Right lobe of liver (tissue), 6 donors: ENCODE data around the gene TYW3. TPM values are rescaled to one million over a fixed set of nuclear protein-coding genes. Genes with fewer than 3 reads are reported as not detected.

Source experiments
- ATAC-seq, 4 donors: fragments of 200-7000 bp; cut with Tn5 transposase; one replicate each; pipeline ENCODE4 v1.9.1; 2020; ENCODE audit warnings: mild to moderate bottlenecking in 4 of 4, moderate library complexity in 4 of 4
- DNase-seq, 3 donors: peaks; one replicate each; pipeline ENCODE4 v3.0.0-alpha.2; 2020
- H3K27ac ChIP-seq, 3 donors: fragments of 200-600 bp; one replicate each; pipeline ENCODE4 v1.8.0; 2022
- H3K27me3 ChIP-seq, 2 donors: fragments of 200-600 bp; one replicate each; pipeline ENCODE4 v1.8.0; 2022
- H3K36me3 ChIP-seq, 4 donors: fragments of 200-600 bp; sonication (generic) in 1 of 4; one replicate each; pipeline versions ENCODE4 v1.5.1 to v1.8.0; 2017 to 2022; ENCODE audit warnings: control low read depth in 1 of 4
- H3K4me1 ChIP-seq, 4 donors: fragments of 200-600 bp; sonication (generic) in 1 of 4; one replicate each; pipeline versions ENCODE4 v1.5.1 to v1.8.0; 2017 to 2022; ENCODE audit warnings: control low read depth in 1 of 4
- H3K4me3 ChIP-seq, 3 donors: fragments of 200-600 bp; one replicate each; pipeline ENCODE4 v1.8.0; 2022
- H3K9me3 ChIP-seq, 4 donors: fragments of 200-600 bp; sonication (generic) in 1 of 4; one replicate each; pipeline versions ENCODE4 v1.5.1 to v1.8.0; 2017 to 2022; ENCODE audit warnings: control low read depth in 1 of 4
- POLR2A ChIP-seq: fragments of 450-650 bp; IDR thresholded peaks from one replicate; pipeline ENCODE4 v1.6.1; 2017; ENCODE audit warnings: antibody characterized with exemption, mild to moderate bottlenecking
- WGBS: methylation state at CpG from one replicate; pipeline ENCODE4 v1.1.6; 2018; ENCODE audit warnings: low coverage, low lambda C conversion rate; ENCODE audit not compliant: insufficient coverage; ENCODE audit errors: missing lambda C conversion rate; 5-methylcytosine and 5-hydroxymethylcytosine counted together
- intact Hi-C, 2 donors: fragments of 100-400 bp; cut with DNase I; formaldehyde crosslinking; loops; one replicate each; pipeline versions ENCODE4 v1.11.2 to v1.14.1; 2022
- total RNA-seq, 6 experiments: library from RNA; depleted of rRNA in 2 of 6; stranded (reverse); fragments of >200 nt in 2 of 6; fragmentation: NEBNext Ultra II Directional in 3 of 6; extraction: Animal tissue kit (Norgen Biotek cat#: 25700) in 3 of 6; gene quantifications; one replicate each; pipeline versions ENCODE4 v1.1.0 to v1.2.4, GENCODE V29; 2016 to 2023
- TF ChIP-seq, protein P1 (sequence below), 4 donors: fragments of 200-600 bp in 3 of 4; fragments of 450-650 bp in 1 of 4; IDR thresholded peaks; one replicate each; pipeline versions ENCODE4 v1.5.1 to v1.8.0; 2016 to 2022; ENCODE audit warnings: antibody characterized with exemption in 4 of 4, mild to moderate bottlenecking in 2 of 4
- donor health status: DM: no; HTN: yes; CAD: no.
- donor health status: DM: no; HTN: no; CAD: no.
- donor health status: DM: no; HTN: no; CAD: no.
- donor health status: DM: no; HTN: yes; CAD: no.
- donor health status: DM: no; HTN: yes; CAD: no.

The TYW3 gene
- total RNA-seq, 6 experiments from 2014 or later, result 7.4 to 10.8 (median 8.5) TPM

DNA sequence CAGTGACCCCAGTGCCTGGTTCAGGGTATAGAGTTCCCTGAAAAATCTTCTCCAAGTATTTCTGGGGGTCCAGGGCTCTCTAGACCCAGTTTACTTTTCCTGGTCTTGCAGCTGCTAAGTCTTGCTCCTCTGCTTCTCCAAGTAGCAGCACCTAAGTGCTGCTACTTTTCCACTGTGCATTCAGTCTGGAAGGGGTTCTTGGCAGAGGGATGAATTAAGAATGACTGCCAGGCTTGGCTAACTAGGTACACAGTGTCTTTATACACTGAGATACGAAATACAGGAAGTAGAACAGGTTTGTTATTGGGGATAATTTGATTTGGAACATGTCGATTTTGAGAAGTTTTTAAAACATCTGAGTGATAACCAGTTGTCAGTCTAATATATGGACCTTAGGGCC, 35.1 kb upstream of the TYW3 start:
- no peak for TF ChIP-seq POLR2A
- TF ChIP-seq, protein P1, sequence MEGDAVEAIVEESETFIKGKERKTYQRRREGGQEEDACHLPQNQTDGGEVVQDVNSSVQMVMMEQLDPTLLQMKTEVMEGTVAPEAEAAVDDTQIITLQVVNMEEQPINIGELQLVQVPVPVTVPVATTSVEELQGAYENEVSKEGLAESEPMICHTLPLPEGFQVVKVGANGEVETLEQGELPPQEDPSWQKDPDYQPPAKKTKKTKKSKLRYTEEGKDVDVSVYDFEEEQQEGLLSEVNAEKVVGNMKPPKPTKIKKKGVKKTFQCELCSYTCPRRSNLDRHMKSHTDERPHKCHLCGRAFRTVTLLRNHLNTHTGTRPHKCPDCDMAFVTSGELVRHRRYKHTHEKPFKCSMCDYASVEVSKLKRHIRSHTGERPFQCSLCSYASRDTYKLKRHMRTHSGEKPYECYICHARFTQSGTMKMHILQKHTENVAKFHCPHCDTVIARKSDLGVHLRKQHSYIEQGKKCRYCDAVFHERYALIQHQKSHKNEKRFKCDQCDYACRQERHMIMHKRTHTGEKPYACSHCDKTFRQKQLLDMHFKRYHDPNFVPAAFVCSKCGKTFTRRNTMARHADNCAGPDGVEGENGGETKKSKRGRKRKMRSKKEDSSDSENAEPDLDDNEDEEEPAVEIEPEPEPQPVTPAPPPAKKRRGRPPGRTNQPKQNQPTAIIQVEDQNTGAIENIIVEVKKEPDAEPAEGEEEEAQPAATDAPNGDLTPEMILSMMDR (IDR thresholded peaks at IDR 0.05), result no peak
- Histone ChIP-seq H3K27ac (no peak overlapping the region), H3K36me3 (peaks cover 0 to 13% (median 0%) of the 10 kb centered on the region in 4 donors), H3K27me3 (no peaks in the 10 kb centered on the region), H3K4me1 (peaks cover 0 to 7% (median 0%) of the 10 kb centered on the region in 4 donors), H3K4me3 (no peak overlapping the region), H3K9me3 (no peaks in the 10 kb centered on the region)
- intact Hi-C loops, result no loop called here
- ATAC-seq, result no peak
- DNase-seq, result no peak
- 34% methylated on average over 2 of the region's 2 CpGs for WGBS

DNA sequence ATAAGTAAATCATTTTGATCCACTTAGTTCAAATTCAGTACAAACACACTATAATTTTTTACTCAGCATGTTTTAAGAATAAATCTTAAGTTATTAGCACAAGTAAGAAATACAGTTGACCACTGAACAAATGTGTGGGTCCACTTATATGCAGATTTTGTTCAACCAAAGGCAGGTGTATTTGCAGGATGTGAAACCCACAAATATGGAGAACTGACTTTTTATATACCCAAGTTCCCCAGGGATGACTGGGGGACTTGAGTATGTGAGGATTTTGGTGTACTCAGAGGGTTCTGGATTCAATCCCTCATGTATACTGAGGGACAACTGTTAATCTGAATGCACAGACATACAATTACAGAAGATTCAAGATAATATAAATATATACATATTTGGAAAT, 33.6 kb upstream of the TYW3 start:
- H3K27me3 ChIP-seq, result no peaks in the 10 kb centered on the region
- no peaks in the 10 kb centered on the region for H3K9me3 ChIP-seq
- peaks cover 0 to 7% (median 0%) of the 10 kb centered on the region in 4 donors for H3K4me1 ChIP-seq
- no peak for TF ChIP-seq POLR2A
- TF ChIP-seq, protein P1 (IDR thresholded peaks at IDR 0.05), result no peak
- intact Hi-C loops, result no loop called here
- no peak overlapping the region for H3K27ac ChIP-seq
- H3K36me3 ChIP-seq, result peaks cover 0 to 24% (median 0%) of the 10 kb centered on the region in 4 donors
- DNase-seq, result no peak
- H3K4me3 ChIP-seq, result no peak overlapping the region
- no peak for ATAC-seq

DNA sequence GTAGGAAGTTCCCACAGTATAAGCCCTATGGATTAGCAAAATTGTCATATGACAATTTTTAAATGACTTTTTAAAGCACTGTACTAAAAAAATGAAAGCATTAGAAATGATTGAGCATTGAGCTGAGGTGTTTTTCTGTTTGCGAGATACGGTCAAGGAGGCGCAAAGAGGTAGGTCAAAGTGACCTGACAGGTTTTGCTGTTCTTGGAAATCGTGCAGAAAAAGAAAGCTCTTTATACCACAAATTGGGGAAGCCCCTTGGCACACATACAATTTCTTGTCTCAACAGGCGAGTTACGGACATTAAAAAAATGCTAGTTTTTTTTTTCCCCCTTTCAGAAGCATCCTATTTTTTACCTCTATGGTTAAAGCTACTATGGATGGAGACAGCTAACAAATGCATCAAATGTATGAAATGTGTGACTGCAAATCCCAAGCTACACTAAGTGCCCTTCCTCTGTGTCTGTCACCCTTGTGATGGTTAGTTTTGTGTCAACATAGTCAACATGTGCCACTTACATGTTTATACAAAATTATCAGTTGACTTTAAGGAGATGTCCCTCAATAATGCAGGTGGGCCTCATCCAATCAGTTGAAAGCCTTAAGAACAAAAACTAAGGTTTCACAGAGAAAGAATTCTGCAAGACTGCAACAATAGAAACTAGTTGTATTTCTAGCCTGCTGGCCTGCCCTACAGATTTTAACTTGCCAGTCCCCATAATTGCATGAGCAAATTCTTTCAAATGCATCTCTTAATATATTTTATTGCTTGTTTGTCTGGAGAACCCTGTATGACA, 29.4 kb upstream of the TYW3 start:
- WGBS, result 74% methylated on average over 5 of the region's 6 CpGs
- peaks cover 0 to 4% (median 0%) of the 10 kb centered on the region in 4 donors for H3K4me1 ChIP-seq
- no peak for ATAC-seq
- peaks cover 0 to 59% (median 4%) of the 10 kb centered on the region in 4 donors for H3K36me3 ChIP-seq
- TF ChIP-seq, protein P1 (IDR thresholded peaks at IDR 0.05), result no peak
- DNase-seq, result no peak
- H3K9me3 ChIP-seq, result no peaks in the 10 kb centered on the region
- no peaks in the 10 kb centered on the region for H3K27me3 ChIP-seq
- intact Hi-C loops, result no loop called here
- no peak overlapping the region for H3K4me3 ChIP-seq
- no peak overlapping the region for H3K27ac ChIP-seq

DNA sequence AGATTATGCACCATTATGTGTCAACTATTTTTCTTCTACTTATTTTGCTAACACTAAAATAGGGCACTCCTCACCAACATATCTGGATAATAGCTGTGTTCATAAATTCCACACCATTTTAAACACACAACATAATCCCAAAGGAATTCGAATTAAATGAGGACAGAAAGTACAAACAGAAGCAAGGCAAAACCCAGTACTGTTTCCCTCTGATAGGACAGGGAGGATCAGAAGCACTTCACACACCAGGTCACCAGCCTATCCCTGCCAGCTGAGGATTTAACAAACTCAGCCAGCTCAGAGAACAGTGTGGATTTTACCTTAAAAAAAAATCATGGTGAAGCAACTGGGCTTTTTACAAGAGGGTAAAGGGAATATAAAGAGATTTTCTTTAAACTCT, 20.1 kb upstream of the TYW3 start:
- DNase-seq, result no peak
- TF ChIP-seq, protein P1 (IDR thresholded peaks at IDR 0.05), result no peak
- TF ChIP-seq POLR2A, result no peak
- H3K27ac ChIP-seq, result no peak overlapping the region
- intact Hi-C loops, result no loop called here
- H3K9me3 ChIP-seq, result no peaks in the 10 kb centered on the region
- WGBS, result 56% methylated on average over 1 of the region's 1 CpG
- no peaks in the 10 kb centered on the region for H3K27me3 ChIP-seq
- no peaks in the 10 kb centered on the region for H3K4me1 ChIP-seq
- H3K36me3 ChIP-seq, result peaks cover 2 to 96% (median 26%) of the 10 kb centered on the region in 4 donors
- ATAC-seq, result no peak
- H3K4me3 ChIP-seq, result no peak overlapping the region
